Mesendoderm (in vitro differentiated cells): ENCODE results near the gene ADAMTS15.

Experiments
- DNase-seq: peaks from one replicate; pipeline ENCODE4 v3.0.0; 2013
- H2AK5ac ChIP-seq: 2 replicates; pipeline ENCODE4 v1.6.1; 2013; ENCODE audit warnings: low read length, inconsistent platforms
- H2BK120ac ChIP-seq: 2 replicates; pipeline ENCODE4 v1.6.1; 2013; ENCODE audit warnings: low read depth, mild to moderate bottlenecking, low read length, moderate library complexity, mixed read lengths
- H2BK15ac ChIP-seq: replicated peaks from 2 replicates; pipeline ENCODE4 v1.6.1; 2013; ENCODE audit warnings: low read depth, mild to moderate bottlenecking, moderate library complexity
- H2BK5ac ChIP-seq: 2 replicates; pipeline ENCODE4 v1.6.1; 2013; ENCODE audit warnings: low read length, inconsistent platforms
- H3K18ac ChIP-seq: 2 replicates; pipeline ENCODE4 v1.6.1; 2013; ENCODE audit warnings: mild to moderate bottlenecking, low read length, mixed read lengths
- H3K23ac ChIP-seq: one replicate; pipeline ENCODE4 v1.6.1; 2013; ENCODE audit warnings: low read length
- H3K27ac ChIP-seq: 2 replicates; pipeline ENCODE4 v1.5.1; 2013; ENCODE audit warnings: low read depth, mild to moderate bottlenecking, inconsistent platforms, low read length, moderate library complexity
- H3K27me3 ChIP-seq: 2 replicates; pipeline ENCODE4 v1.6.1; 2013; ENCODE audit warnings: low read length, control low read depth, mild to moderate bottlenecking, inconsistent platforms; ENCODE audit not compliant: insufficient read depth, poor library complexity
- H3K36me3 ChIP-seq: 2 replicates; pipeline ENCODE4 v1.6.1; 2013; ENCODE audit warnings: low read length, inconsistent platforms; ENCODE audit not compliant: control insufficient read depth, insufficient read depth
- H3K4ac ChIP-seq: one replicate; pipeline ENCODE4 v1.6.1; 2013; ENCODE audit warnings: low read depth, mild to moderate bottlenecking, low read length, moderate library complexity
- H3K4me1 ChIP-seq: 2 replicates; pipeline ENCODE4 v1.6.1; 2013; ENCODE audit warnings: low read depth, low read length, inconsistent platforms; ENCODE audit not compliant: control insufficient read depth
- H3K4me2 ChIP-seq: 2 replicates; pipeline ENCODE4 v1.6.1; 2013; ENCODE audit warnings: low read length
- H3K4me3 ChIP-seq: 2 replicates; pipeline ENCODE4 v1.5.1; 2013; ENCODE audit warnings: mild to moderate bottlenecking, low read length
- H3K56ac ChIP-seq: one replicate; pipeline ENCODE4 v1.6.1; 2013; ENCODE audit warnings: low read length
- H3K79me1 ChIP-seq: 2 replicates; pipeline ENCODE4 v1.6.1; 2013; ENCODE audit warnings: low read length, inconsistent platforms
- H3K79me2 ChIP-seq: 2 replicates; pipeline ENCODE4 v1.6.1; 2013; ENCODE audit warnings: mild to moderate bottlenecking, low read length; ENCODE audit not compliant: control insufficient read depth, insufficient read depth
- H3K9ac ChIP-seq: 2 replicates; pipeline ENCODE4 v1.6.1; 2013; ENCODE audit warnings: low read length, inconsistent platforms
- H4K5ac ChIP-seq: one replicate; pipeline ENCODE4 v1.6.1; 2013; ENCODE audit warnings: low read length
- H4K8ac ChIP-seq: one replicate; pipeline ENCODE4 v1.6.1; 2013; ENCODE audit warnings: low read depth, mild to moderate bottlenecking, control low read depth, low read length, moderate library complexity
- WGBS: extraction: QIAGEN DNeasy Blood & Tissue Kit; methylation state at CpG from one replicate; pipeline ENCODE4 v1.1.7; 2013; ENCODE audit warnings: low lambda C conversion rate, missing lambda C conversion rate; ENCODE audit not compliant: insufficient coverage; ENCODE audit errors: extremely low coverage; 5-methylcytosine and 5-hydroxymethylcytosine counted together

Gene ADAMTS15

GRCh38 chr11:130486391-130486836 is 38.0 kb downstream of the ADAMTS15 start:
- Histone ChIP-seq H3K36me3 (no peaks in the 10 kb centered on the region), H4K8ac (no peak overlapping the region), H3K4ac (no peak overlapping the region), H3K27ac (no peak overlapping the region), H2BK15ac (no peak overlapping the region), H3K4me1 (no peaks in the 10 kb centered on the region), H3K18ac (no peak overlapping the region), H2BK5ac (no peak overlapping the region), H3K4me2 (no peak overlapping the region), H2AK5ac (no peak overlapping the region), H3K9ac (no peak overlapping the region), H3K79me1 (no peaks in the 10 kb centered on the region), H4K5ac (no peak overlapping the region), H2BK120ac (no peak overlapping the region), H3K56ac (no peak overlapping the region), H3K79me2 (no peaks in the 10 kb centered on the region), H3K23ac (no peak overlapping the region), H3K27me3 (no peaks in the 10 kb centered on the region), H3K4me3 (no peak overlapping the region)
- DNase-seq = no peak
- no CpG with 5 or more reads among the region's 16 CpGs for whole genome bisulfite sequencing

- no peak overlapping the region for H3K23ac ChIP-seq
- no peak overlapping the region for H3K4me3 ChIP-seq
- H3K9ac ChIP-seq = no peak overlapping the region
- no peak overlapping the region for H4K5ac ChIP-seq
- H2BK5ac ChIP-seq = no peak overlapping the region
- no peak overlapping the region for H2AK5ac ChIP-seq
- H3K4me1 ChIP-seq = no peaks in the 10 kb centered on the region
- H3K79me2 ChIP-seq = no peaks in the 10 kb centered on the region
- no peak overlapping the region for H3K56ac ChIP-seq
- no peak overlapping the region for H2BK120ac ChIP-seq
- no peaks in the 10 kb centered on the region for H3K36me3 ChIP-seq
- no peak overlapping the region for H2BK15ac ChIP-seq
- no CpG with 5 or more reads among the region's 28 CpGs for WGBS
- no peak overlapping the region for H3K4me2 ChIP-seq
- DNase-seq = no peak
- H3K79me1 ChIP-seq = no peaks in the 10 kb centered on the region
- no peak overlapping the region for H3K18ac ChIP-seq
- no peaks in the 10 kb centered on the region for H3K27me3 ChIP-seq
- H3K4ac ChIP-seq = no peak overlapping the region
- H4K8ac ChIP-seq = no peak overlapping the region
- no peak overlapping the region for H3K27ac ChIP-seq
Observed at GRCh38 chr11:130486987-130487923, 38.8 kb downstream of the ADAMTS15 start.

GRCh38 chr11:130487924-130488815 is 39.7 kb downstream of the ADAMTS15 start:
- no peak overlapping the region for H3K27ac ChIP-seq
- H2BK5ac ChIP-seq = no peak overlapping the region
- no peak overlapping the region for H3K18ac ChIP-seq
- no peak overlapping the region for H3K56ac ChIP-seq
- H3K4me3 ChIP-seq = no peak overlapping the region
- no peak overlapping the region for H3K23ac ChIP-seq
- no peak overlapping the region for H2AK5ac ChIP-seq
- H3K27me3 ChIP-seq = no peaks in the 10 kb centered on the region
- no peak overlapping the region for H3K9ac ChIP-seq
- no peak overlapping the region for H2BK120ac ChIP-seq
- no peak overlapping the region for H4K8ac ChIP-seq
- H3K4me2 ChIP-seq = no peak overlapping the region
- WGBS = no CpG with 5 or more reads among the region's 13 CpGs
- H3K4ac ChIP-seq = no peak overlapping the region
- no peak for DNase-seq
- no peak overlapping the region for H4K5ac ChIP-seq
- no peaks in the 10 kb centered on the region for H3K79me2 ChIP-seq
- no peaks in the 10 kb centered on the region for H3K36me3 ChIP-seq
- no peaks in the 10 kb centered on the region for H3K4me1 ChIP-seq
- no peak overlapping the region for H2BK15ac ChIP-seq
- no peaks in the 10 kb centered on the region for H3K79me1 ChIP-seq

- H3K4me1 ChIP-seq = no peaks in the 10 kb centered on the region
- H3K27me3 ChIP-seq = no peaks in the 10 kb centered on the region
- H3K79me1 ChIP-seq = no peaks in the 10 kb centered on the region
- H2BK5ac ChIP-seq = no peak overlapping the region
- no peaks in the 10 kb centered on the region for H3K79me2 ChIP-seq
- no peak overlapping the region for H3K4me2 ChIP-seq
- H2BK120ac ChIP-seq = no peak overlapping the region
- no peak for DNase-seq
- H4K5ac ChIP-seq = no peak overlapping the region
- H3K27ac ChIP-seq = no peak overlapping the region
- no peak overlapping the region for H3K23ac ChIP-seq
- no peak overlapping the region for H3K9ac ChIP-seq
- no peak overlapping the region for H3K4me3 ChIP-seq
- no peaks in the 10 kb centered on the region for H3K36me3 ChIP-seq
- H2AK5ac ChIP-seq = no peak overlapping the region
- H3K56ac ChIP-seq = no peak overlapping the region
- no peak overlapping the region for H3K18ac ChIP-seq
- no peak overlapping the region for H3K4ac ChIP-seq
- no peak overlapping the region for H2BK15ac ChIP-seq
- H4K8ac ChIP-seq = no peak overlapping the region
- WGBS = no CpG with 5 or more reads among the region's 5 CpGs
Observed at GRCh38 chr11:130488848-130489584, 40.6 kb downstream of the ADAMTS15 start.

- no CpG with 5 or more reads among the region's 12 CpGs for WGBS
- H3K18ac ChIP-seq = no peak overlapping the region
- no peak overlapping the region for H3K56ac ChIP-seq
- no peaks in the 10 kb centered on the region for H3K36me3 ChIP-seq
- H2BK120ac ChIP-seq = no peak overlapping the region
- H3K4me1 ChIP-seq = no peaks in the 10 kb centered on the region
- H3K27ac ChIP-seq = no peak overlapping the region
- H3K27me3 ChIP-seq = no peaks in the 10 kb centered on the region
- no peaks in the 10 kb centered on the region for H3K79me2 ChIP-seq
- no peak overlapping the region for H3K23ac ChIP-seq
- no peaks in the 10 kb centered on the region for H3K79me1 ChIP-seq
- no peak overlapping the region for H2BK5ac ChIP-seq
- H3K4me2 ChIP-seq = no peak overlapping the region
- H2BK15ac ChIP-seq = no peak overlapping the region
- no peak overlapping the region for H4K8ac ChIP-seq
- no peak overlapping the region for H2AK5ac ChIP-seq
- H3K9ac ChIP-seq = no peak overlapping the region
- no peak overlapping the region for H3K4ac ChIP-seq
- no peak overlapping the region for H4K5ac ChIP-seq
- no peak for DNase-seq
- H3K4me3 ChIP-seq = no peak overlapping the region
Observed at GRCh38 chr11:130489716-130490115, 41.3 kb downstream of the ADAMTS15 start.
